GM10248 (cell line): ENCODE measurements around the gene TSPAN10.

Experiments used
- CTCF ChIA-PET: fragments of 300-600 bp; sonication (Branson Sonifier 250); formaldehyde crosslinking; extraction: SDS; loops from one replicate; lab custom pipeline; 2021; ENCODE audit warnings: antibody characterized with exemption; lab: Yijun Ruan, JAX
- POLR2A ChIA-PET: fragments of 350-650 bp; sonication (Branson Sonifier 250); formaldehyde crosslinking; extraction: SDS; loops from one replicate; lab custom pipeline; 2020; ENCODE audit warnings: antibody characterized with exemption; lab: Yijun Ruan, JAX
- DNase-seq: peaks from one replicate; pipeline ENCODE4 v3.0.0; 2012; ENCODE audit errors: extremely low spot score
- CTCF ChIP-seq: IDR thresholded peaks from 2 replicates; pipeline ENCODE4 v1.5.1; 2012; ENCODE audit warnings: mild to moderate bottlenecking, low read depth; ENCODE audit errors: extremely low read depth, missing control alignments, control extremely low read depth

TSPAN10 gene

DNA sequence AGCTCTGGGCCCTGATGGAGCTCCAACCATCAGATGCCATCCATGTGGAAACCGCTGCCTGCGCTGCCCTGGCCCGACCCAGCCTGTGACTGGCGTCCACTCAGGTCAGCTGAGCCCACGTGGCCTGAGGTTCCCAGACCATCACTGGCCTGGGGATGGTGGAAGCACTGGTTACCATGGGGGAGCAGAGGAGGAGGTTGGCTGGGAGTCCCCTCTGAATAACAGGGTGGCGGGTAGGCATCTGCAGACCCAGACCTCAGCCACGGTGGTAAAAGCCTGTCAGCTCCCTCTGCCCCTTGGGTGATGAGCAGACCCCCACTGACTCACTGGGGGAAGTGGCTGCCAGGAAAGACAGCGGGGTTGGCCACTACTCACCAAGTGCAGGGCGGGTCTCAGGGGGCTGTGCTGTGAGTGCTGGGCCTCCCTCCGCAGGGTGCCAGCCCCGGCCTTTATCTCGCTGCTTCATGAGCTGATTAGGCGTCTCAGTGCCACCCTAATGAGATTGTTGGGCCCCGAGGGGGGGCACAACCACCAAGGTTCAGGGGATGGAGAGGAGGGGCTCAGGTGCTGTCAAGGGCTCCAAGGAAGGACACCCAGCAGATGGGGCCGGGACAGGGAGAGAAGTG is 19.2 kb downstream of the TSPAN10 start, which contains the start of gene PDE6G:
PDE6G (minus strand) TSS at position 425 of the 626 bp plus-strand sequence. CDS start 3,237 bp downstream, outside the sequence.
- CTCF ChIA-PET = interaction anchor here (1.3 to 1.5 kb wide), 3 partner anchors 10 to 53 kb away, joined by 3 to 5 read pairs (median 4); partner anchors contain the start of genes CCDC137 and OXLD1
- POLR2A ChIA-PET = no interaction called here
- no peak for DNase-seq
- no peak for TF ChIP-seq CTCF

DNA sequence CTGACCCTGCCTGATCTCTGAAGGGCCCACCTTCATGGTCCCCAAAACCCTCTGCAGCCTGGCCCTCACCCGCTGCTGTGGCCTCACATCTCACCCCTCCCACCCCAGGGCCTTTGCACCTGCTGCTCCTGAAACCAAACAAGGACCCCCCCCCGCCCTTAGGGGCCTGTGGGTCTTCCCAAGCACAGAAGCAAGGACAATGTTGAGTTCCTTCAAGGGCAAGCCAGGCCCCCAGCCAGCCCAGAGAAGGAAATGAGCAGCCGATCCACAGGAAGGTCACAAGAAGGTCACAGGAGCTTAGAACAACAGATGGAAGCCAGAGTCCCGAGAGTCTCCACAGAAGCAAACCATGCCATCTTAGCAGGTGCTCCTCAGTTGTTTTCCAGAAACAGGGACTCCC is 19.8 kb downstream of the TSPAN10 start:
- ChIA-PET CTCF (interaction anchor here (1.3 to 1.5 kb wide), 2 partner anchors 9 to 53 kb away, joined by 3 to 4 read pairs; partner anchors contain the start of genes CCDC137 and OXLD1), POLR2A (no interaction called here)
- DNase-seq = no peak
- TF ChIP-seq CTCF = no peak

- TF ChIP-seq CTCF = no peak
- no peak for DNase-seq
- CTCF ChIA-PET = no interaction called here
- POLR2A ChIA-PET = no interaction called here
Measured at GRCh38 chr17:81659038-81659437, 22.0 kb downstream of the TSPAN10 start.

DNA sequence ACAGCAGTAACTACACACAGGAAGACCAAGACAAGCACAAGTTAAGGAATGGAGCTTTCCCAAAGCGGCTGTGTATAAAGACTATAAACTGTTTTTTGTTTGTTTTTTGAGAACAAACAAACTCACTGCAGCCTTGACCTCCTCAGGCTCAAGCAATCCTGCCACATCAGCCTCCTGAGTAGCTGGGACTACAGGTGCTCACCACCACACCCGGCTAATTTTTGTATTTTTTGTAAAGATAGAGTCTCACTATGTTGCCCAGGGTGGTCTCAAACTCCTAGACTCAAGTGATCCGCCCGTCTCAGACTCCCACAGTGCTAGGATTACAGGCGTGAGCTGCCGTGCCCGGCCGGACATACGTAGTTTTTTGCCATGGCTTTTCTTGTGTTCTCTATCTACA is 23.4 kb downstream of the TSPAN10 start:
- CTCF ChIA-PET = interaction anchor here (1.2 kb wide), 1 partner anchor 42 kb away, joined by 4 read pairs; the partner anchor contains the start of gene MRPL12
- POLR2A ChIA-PET = no interaction called here

DNA sequence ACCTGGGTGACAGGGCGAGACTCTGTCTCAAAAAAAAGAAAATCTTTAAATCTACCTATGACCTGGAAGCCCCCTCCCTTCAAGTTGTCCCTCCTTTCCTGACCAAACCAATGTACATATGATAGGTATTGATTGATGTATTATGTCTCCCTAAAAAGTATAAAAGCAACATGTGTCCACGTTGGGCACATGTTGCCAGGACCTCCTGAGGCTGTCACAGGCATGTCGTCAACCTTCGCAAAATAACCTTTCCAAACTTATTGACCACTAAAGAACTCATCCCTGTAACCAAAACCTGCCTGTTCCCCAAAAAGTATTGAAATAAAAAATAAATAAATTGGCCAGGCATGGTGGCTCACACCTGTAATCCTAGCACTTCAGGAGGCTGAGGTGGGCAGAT is 25.0 kb downstream of the TSPAN10 start:
- no peak for DNase-seq
- ChIA-PET CTCF (no interaction called here), POLR2A (interaction anchor here (0.5 kb wide), 1 partner anchor 43 kb away, joined by 7 read pairs; no protein-coding TSS in a partner anchor)
- TF ChIP-seq CTCF = no peak

More for the DNA sequence above, 23.4 kb downstream of the TSPAN10 start:
- no peak for TF ChIP-seq CTCF
- DNase-seq = no peak

DNA sequence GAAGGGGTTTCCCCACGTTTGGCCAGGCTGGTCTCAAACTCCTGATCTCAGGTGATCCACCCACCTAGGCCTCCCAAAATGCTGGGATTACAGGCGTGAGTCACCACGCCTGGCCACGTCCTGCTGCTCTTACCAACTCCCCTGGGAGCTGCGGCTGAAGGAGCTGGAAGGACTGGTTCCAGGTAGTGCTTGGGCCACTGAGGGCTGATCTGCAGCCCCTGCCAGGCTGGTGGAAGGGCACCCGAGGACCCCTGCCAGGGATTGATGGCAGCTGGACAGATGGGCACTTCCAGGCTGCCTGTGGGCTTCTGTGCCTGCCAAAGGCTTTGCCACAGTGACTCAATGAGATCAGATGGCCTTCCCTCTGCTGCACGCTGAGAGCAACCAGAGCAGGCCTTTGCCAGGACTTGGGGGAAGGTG is 27.1 kb downstream of the TSPAN10 start:
- CTCF ChIA-PET = interaction anchor here (0.9 kb wide), 1 partner anchor 13 kb away, joined by 3 read pairs; no protein-coding TSS in a partner anchor
- no peak for TF ChIP-seq CTCF
- POLR2A ChIA-PET = no interaction called here
- DNase-seq = no peak
